HEK293 (cell line): ENCODE results near the gene PARP1.
A peak's percentile ranks its signal among the peaks of the same experiment; 100 is the strongest.

Source experiments
- BCL11A ChIP-seq: fragments of 450-650 bp; formaldehyde crosslinking; IDR thresholded peaks from 2 replicates; pipeline ENCODE4 v1.5.1; 2016; ENCODE audit warnings: low read depth, missing biosample characterization, missing genetic modification characterization
- FEZF1 ChIP-seq: fragments of 450-650 bp; formaldehyde crosslinking; IDR thresholded peaks from 2 replicates; pipeline ENCODE4 v1.5.1; 2016; ENCODE audit warnings: missing biosample characterization, missing genetic modification characterization
- HOXA7 ChIP-seq: sonication (generic); formaldehyde crosslinking; IDR thresholded peaks from 2 replicates; pipeline ENCODE4 v1.8.1; 2022; ENCODE audit warnings: missing genetic modification reagents, borderline replicate concordance
- KLF1 ChIP-seq: fragments of 450-650 bp; formaldehyde crosslinking; IDR thresholded peaks from 2 replicates; pipeline ENCODE4 v1.5.1; 2016; ENCODE audit warnings: missing biosample characterization, missing genetic modification characterization
- MZF1 ChIP-seq: fragments of 450-650 bp; formaldehyde crosslinking; IDR thresholded peaks from 2 replicates; pipeline ENCODE4 v1.5.1; 2017; ENCODE audit warnings: missing biosample characterization, missing genetic modification characterization, borderline replicate concordance
- OVOL3 ChIP-seq: fragments of 450-650 bp; formaldehyde crosslinking; IDR thresholded peaks from 2 replicates; pipeline ENCODE4 v1.5.1; 2016; ENCODE audit warnings: missing biosample characterization, missing genetic modification characterization
- SCRT2 ChIP-seq: fragments of 450-650 bp; formaldehyde crosslinking; IDR thresholded peaks from 2 replicates; pipeline ENCODE4 v1.5.1; 2016; ENCODE audit warnings: missing biosample characterization, missing genetic modification characterization
- TRIM28 ChIP-seq: IDR thresholded peaks from 2 replicates; pipeline ENCODE4 v1.6.1; 2011; ENCODE audit warnings: low read length, control low read depth, borderline replicate concordance
- ZBTB20 ChIP-seq: fragments of 450-650 bp; formaldehyde crosslinking; IDR thresholded peaks from 2 replicates; pipeline ENCODE4 v1.5.1; 2016; ENCODE audit warnings: missing biosample characterization, missing genetic modification characterization
- ZEB2 ChIP-seq: fragments of 450-650 bp; formaldehyde crosslinking; IDR thresholded peaks from 2 replicates; pipeline ENCODE4 v1.5.1; 2016; ENCODE audit warnings: missing biosample characterization, missing genetic modification characterization
- ZNF146 ChIP-seq: fragments of 450-650 bp; formaldehyde crosslinking; IDR thresholded peaks from 2 replicates; pipeline ENCODE4 v1.5.1; 2016; ENCODE audit warnings: missing biosample characterization, missing genetic modification characterization
- ZNF169 ChIP-seq: fragments of 450-650 bp; formaldehyde crosslinking; IDR thresholded peaks from 2 replicates; pipeline ENCODE4 v1.5.1; 2016; ENCODE audit warnings: missing biosample characterization, missing genetic modification characterization
- ZNF221 ChIP-seq: fragments of 450-650 bp; formaldehyde crosslinking; IDR thresholded peaks from 2 replicates; pipeline ENCODE4 v1.5.1; 2017; ENCODE audit warnings: missing biosample characterization, missing genetic modification characterization, borderline replicate concordance
- ZNF23 ChIP-seq: fragments of 450-650 bp; formaldehyde crosslinking; IDR thresholded peaks from 2 replicates; pipeline ENCODE4 v1.5.1; 2016; ENCODE audit warnings: missing biosample characterization, missing genetic modification characterization, borderline replicate concordance
- ZNF248 ChIP-seq: fragments of 450-650 bp; formaldehyde crosslinking; IDR thresholded peaks from 2 replicates; pipeline ENCODE4 v1.5.1; 2017; ENCODE audit warnings: missing biosample characterization, missing genetic modification characterization
- ZNF274 ChIP-seq, 2 experiments: fragments of 200-500 bp in 1 of 2; fragments of 450-650 bp in 1 of 2; sonication (Bioruptor generic) in 1 of 2; formaldehyde crosslinking in 1 of 2; IDR thresholded peaks; 2 replicates each; pipeline versions ENCODE4 v1.5.1 to v1.6.1; 2014 to 2016; ENCODE audit warnings: borderline replicate concordance in 1 of 2, inconsistent platforms in 1 of 2, low read length in 1 of 2, missing biosample characterization in 1 of 2, missing genetic modification characterization in 1 of 2
- ZNF311 ChIP-seq: fragments of 450-650 bp; formaldehyde crosslinking; IDR thresholded peaks from 2 replicates; pipeline ENCODE4 v1.5.1; 2017; ENCODE audit warnings: missing biosample characterization, missing genetic modification characterization, borderline replicate concordance
- ZNF354C ChIP-seq: fragments of 450-650 bp; formaldehyde crosslinking; IDR thresholded peaks from 2 replicates; pipeline ENCODE4 v1.5.1; 2016; ENCODE audit warnings: missing biosample characterization, missing genetic modification characterization, low read depth, borderline replicate concordance
- ZNF37A ChIP-seq: fragments of 450-650 bp; IDR thresholded peaks from 2 replicates; pipeline ENCODE4 v1.5.1; 2018; ENCODE audit warnings: missing biosample characterization, missing genetic modification characterization
- ZNF394 ChIP-seq: fragments of 450-650 bp; formaldehyde crosslinking; IDR thresholded peaks from 2 replicates; pipeline ENCODE4 v1.5.1; 2016; ENCODE audit warnings: missing biosample characterization, missing genetic modification characterization, mild to moderate bottlenecking, moderate library complexity, borderline replicate concordance
- ZNF501 ChIP-seq: fragments of 450-650 bp; formaldehyde crosslinking; IDR thresholded peaks from 2 replicates; pipeline ENCODE4 v1.5.1; 2016; ENCODE audit warnings: missing biosample characterization, missing genetic modification characterization
- ZNF555 ChIP-seq: fragments of 450-650 bp; formaldehyde crosslinking; conservative IDR thresholded peaks from 2 replicates; pipeline ENCODE4 v1.5.1; 2017; ENCODE audit warnings: missing biosample characterization, mild to moderate bottlenecking, missing genetic modification characterization, inconsistent platforms
- ZNF837 ChIP-seq: fragments of 450-650 bp; formaldehyde crosslinking; IDR thresholded peaks from 2 replicates; pipeline ENCODE4 v1.5.1; 2016; ENCODE audit warnings: missing biosample characterization, missing genetic modification characterization
- ZSCAN23 ChIP-seq: fragments of 450-650 bp; formaldehyde crosslinking; IDR thresholded peaks from 2 replicates; pipeline ENCODE4 v1.5.1; 2016; ENCODE audit warnings: missing biosample characterization, missing genetic modification characterization
- TF ChIP-seq, protein P1 (sequence below): fragments of 450-650 bp; formaldehyde crosslinking; IDR thresholded peaks from 2 replicates; pipeline ENCODE4 v1.5.1; 2016; ENCODE audit warnings: missing biosample characterization, missing genetic modification characterization
- TF ChIP-seq, protein P2 (sequence below): fragments of 450-650 bp; IDR thresholded peaks from 2 replicates; pipeline ENCODE4 v1.5.1; 2018; ENCODE audit warnings: missing biosample characterization, mild to moderate bottlenecking, missing genetic modification characterization
- TF ChIP-seq, protein P3 (sequence below): fragments of 450-650 bp; formaldehyde crosslinking; IDR thresholded peaks from 2 replicates; pipeline ENCODE4 v1.5.1; 2017; ENCODE audit warnings: missing biosample characterization, missing genetic modification characterization
- TF ChIP-seq, protein P4 (sequence below): fragments of 450-650 bp; formaldehyde crosslinking; IDR thresholded peaks from 2 replicates; pipeline ENCODE4 v1.5.1; 2016; ENCODE audit warnings: missing biosample characterization, missing genetic modification characterization
- TF ChIP-seq, protein P5 (sequence below): fragments of 450-650 bp; formaldehyde crosslinking; IDR thresholded peaks from 2 replicates; pipeline ENCODE4 v1.5.1; 2016; ENCODE audit warnings: missing biosample characterization, missing genetic modification characterization
- TF ChIP-seq, protein P6 (sequence below): fragments of 450-650 bp; formaldehyde crosslinking; IDR thresholded peaks from 2 replicates; pipeline ENCODE4 v1.5.1; 2016; ENCODE audit warnings: missing biosample characterization, missing genetic modification characterization

The PARP1 gene

DNA sequence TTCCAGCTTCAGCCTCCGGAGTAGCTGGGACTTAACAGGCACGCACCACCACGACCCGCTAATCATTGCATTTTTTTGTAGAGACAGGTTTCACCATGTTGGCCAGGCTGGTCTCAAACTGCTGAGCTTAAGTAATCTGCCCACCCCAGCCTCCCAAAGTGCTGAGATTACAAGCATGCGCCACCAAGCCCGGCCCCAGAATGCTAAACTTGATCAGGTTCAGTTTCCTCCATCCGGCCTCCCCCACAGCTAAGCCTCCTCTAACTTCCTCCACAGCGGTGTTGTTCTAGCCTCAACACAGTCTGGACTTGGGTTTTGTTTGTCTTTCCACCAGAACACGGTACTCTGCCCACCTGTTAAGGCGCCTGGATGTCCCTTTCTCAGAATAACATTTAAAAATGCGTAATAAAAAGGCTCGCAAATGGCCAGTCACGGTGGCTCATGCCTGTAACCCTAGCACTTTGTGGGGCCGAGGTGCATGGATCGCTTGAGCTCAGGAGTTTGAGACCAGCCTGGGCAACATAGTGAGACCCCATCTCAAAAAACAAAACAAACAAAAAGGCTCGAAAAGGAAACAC lies 2.4 kb downstream of the PARP1 start (continued):
- TF ChIP-seq ZBTB20 (tag by site-specific recombination) (0 out of 2 replicates have a peak, but pooled peaks have one; percentile 42), ZNF354C (no peak), ZNF248 (tag by site-specific recombination) (no peak), ZNF169 (no peak), BCL11A (no peak), FEZF1 (tag by site-specific recombination) (peak; percentile 41; the same call in 1 of the 2 replicates), HOXA7 (CRISPR knock-in tag) (no peak), MZF1 (tag by site-specific recombination) (0 out of 2 replicates have a peak, but pooled peaks have one; percentile 16), ZNF837 (tag by site-specific recombination) (no peak), ZNF394 (tag by site-specific recombination) (peak; percentile 98), ZNF221 (tag by site-specific recombination) (no peak), OVOL3 (tag by site-specific recombination) (no peak), KLF1 (tag by site-specific recombination) (no peak), ZNF23 (tag by site-specific recombination) (no peak), ZNF501 (tag by site-specific recombination) (no peak), ZNF37A (tag by site-specific recombination) (no peak), ZNF311 (no peak), ZNF555 (no peak), SCRT2 (peak; percentile 92), ZNF146 (tag by site-specific recombination) (no peak), TRIM28 (peak; percentile 77), ZSCAN23 (tag by site-specific recombination) (no peak), ZEB2 (tag by site-specific recombination) (0 out of 2 replicates have a peak, but pooled peaks have one; percentile 23), ZNF274 (IDR thresholded peaks at IDR 0.05; ENCODE audit: low read length) (no peak), ZNF274 (tag by site-specific recombination; IDR thresholded peaks at IDR 0.05; ENCODE audit: borderline replicate concordance) (no peak)
- TF ChIP-seq, protein P1, sequence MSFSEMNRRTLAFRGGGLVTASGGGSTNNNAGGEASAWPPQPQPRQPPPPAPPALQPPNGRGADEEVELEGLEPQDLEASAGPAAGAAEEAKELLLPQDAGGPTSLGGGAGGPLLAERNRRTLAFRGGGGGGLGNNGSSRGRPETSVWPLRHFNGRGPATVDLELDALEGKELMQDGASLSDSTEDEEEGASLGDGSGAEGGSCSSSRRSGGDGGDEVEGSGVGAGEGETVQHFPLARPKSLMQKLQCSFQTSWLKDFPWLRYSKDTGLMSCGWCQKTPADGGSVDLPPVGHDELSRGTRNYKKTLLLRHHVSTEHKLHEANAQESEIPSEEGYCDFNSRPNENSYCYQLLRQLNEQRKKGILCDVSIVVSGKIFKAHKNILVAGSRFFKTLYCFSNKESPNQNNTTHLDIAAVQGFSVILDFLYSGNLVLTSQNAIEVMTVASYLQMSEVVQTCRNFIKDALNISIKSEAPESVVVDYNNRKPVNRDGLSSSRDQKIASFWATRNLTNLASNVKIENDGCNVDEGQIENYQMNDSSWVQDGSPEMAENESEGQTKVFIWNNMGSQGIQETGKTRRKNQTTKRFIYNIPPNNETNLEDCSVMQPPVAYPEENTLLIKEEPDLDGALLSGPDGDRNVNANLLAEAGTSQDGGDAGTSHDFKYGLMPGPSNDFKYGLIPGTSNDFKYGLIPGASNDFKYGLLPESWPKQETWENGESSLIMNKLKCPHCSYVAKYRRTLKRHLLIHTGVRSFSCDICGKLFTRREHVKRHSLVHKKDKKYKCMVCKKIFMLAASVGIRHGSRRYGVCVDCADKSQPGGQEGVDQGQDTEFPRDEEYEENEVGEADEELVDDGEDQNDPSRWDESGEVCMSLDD: no peak
- TF ChIP-seq, protein P2, sequence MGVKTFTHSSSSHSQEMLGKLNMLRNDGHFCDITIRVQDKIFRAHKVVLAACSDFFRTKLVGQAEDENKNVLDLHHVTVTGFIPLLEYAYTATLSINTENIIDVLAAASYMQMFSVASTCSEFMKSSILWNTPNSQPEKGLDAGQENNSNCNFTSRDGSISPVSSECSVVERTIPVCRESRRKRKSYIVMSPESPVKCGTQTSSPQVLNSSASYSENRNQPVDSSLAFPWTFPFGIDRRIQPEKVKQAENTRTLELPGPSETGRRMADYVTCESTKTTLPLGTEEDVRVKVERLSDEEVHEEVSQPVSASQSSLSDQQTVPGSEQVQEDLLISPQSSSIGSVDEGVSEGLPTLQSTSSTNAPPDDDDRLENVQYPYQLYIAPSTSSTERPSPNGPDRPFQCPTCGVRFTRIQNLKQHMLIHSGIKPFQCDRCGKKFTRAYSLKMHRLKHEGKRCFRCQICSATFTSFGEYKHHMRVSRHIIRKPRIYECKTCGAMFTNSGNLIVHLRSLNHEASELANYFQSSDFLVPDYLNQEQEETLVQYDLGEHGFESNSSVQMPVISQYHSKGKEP (tag by site-specific recombination): no peak
- TF ChIP-seq, protein P3, sequence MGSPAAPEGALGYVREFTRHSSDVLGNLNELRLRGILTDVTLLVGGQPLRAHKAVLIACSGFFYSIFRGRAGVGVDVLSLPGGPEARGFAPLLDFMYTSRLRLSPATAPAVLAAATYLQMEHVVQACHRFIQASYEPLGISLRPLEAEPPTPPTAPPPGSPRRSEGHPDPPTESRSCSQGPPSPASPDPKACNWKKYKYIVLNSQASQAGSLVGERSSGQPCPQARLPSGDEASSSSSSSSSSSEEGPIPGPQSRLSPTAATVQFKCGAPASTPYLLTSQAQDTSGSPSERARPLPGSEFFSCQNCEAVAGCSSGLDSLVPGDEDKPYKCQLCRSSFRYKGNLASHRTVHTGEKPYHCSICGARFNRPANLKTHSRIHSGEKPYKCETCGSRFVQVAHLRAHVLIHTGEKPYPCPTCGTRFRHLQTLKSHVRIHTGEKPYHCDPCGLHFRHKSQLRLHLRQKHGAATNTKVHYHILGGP (tag by site-specific recombination): no peak
- TF ChIP-seq, protein P4, sequence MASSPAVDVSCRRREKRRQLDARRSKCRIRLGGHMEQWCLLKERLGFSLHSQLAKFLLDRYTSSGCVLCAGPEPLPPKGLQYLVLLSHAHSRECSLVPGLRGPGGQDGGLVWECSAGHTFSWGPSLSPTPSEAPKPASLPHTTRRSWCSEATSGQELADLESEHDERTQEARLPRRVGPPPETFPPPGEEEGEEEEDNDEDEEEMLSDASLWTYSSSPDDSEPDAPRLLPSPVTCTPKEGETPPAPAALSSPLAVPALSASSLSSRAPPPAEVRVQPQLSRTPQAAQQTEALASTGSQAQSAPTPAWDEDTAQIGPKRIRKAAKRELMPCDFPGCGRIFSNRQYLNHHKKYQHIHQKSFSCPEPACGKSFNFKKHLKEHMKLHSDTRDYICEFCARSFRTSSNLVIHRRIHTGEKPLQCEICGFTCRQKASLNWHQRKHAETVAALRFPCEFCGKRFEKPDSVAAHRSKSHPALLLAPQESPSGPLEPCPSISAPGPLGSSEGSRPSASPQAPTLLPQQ: 0 out of 2 replicates have a peak, but pooled peaks have one; percentile 9
- TF ChIP-seq, protein P5, sequence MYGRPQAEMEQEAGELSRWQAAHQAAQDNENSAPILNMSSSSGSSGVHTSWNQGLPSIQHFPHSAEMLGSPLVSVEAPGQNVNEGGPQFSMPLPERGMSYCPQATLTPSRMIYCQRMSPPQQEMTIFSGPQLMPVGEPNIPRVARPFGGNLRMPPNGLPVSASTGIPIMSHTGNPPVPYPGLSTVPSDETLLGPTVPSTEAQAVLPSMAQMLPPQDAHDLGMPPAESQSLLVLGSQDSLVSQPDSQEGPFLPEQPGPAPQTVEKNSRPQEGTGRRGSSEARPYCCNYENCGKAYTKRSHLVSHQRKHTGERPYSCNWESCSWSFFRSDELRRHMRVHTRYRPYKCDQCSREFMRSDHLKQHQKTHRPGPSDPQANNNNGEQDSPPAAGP (tag by site-specific recombination): no peak
- TF ChIP-seq, protein P6, sequence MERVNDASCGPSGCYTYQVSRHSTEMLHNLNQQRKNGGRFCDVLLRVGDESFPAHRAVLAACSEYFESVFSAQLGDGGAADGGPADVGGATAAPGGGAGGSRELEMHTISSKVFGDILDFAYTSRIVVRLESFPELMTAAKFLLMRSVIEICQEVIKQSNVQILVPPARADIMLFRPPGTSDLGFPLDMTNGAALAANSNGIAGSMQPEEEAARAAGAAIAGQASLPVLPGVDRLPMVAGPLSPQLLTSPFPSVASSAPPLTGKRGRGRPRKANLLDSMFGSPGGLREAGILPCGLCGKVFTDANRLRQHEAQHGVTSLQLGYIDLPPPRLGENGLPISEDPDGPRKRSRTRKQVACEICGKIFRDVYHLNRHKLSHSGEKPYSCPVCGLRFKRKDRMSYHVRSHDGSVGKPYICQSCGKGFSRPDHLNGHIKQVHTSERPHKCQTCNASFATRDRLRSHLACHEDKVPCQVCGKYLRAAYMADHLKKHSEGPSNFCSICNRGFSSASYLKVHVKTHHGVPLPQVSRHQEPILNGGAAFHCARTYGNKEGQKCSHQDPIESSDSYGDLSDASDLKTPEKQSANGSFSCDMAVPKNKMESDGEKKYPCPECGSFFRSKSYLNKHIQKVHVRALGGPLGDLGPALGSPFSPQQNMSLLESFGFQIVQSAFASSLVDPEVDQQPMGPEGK (tag by site-specific recombination): 0 out of 2 replicates have a peak, but pooled peaks have one; percentile 27
